ENCODE measurements around the gene MICAL2. TPM values are rescaled to one million over a fixed set of nuclear protein-coding genes. Genes with fewer than 3 reads are reported as not detected.

MICAL2 gene
- total RNA-seq, 4 donors from 2014 or later: 196 to 550 (median 237) TPM

GRCh38 chr11:12157241-12157661 lies 46.9 kb downstream of the MICAL2 start:
- 40 to 44% methylated on average over 1 of the region's 1 CpG for WGBS, 2 donors (ENCODE audit: low coverage in 1 of 2)
- no peaks in the 10 kb centered on the region for H3K9me3 ChIP-seq

GRCh38 chr11:12158909-12159308 lies 48.5 kb downstream of the MICAL2 start:
- H3K36me3 ChIP-seq: peaks cover 0 to 21% of the 10 kb centered on the region in 2 donors
- peak overlapping the region; percentile 84 to 93 (median 90) for H3K27ac ChIP-seq
- TF ChIP-seq CTCF (IDR thresholded peaks at IDR 0.05): no peak
- no peak for TF ChIP-seq POLR2AphosphoS5 (IDR thresholded peaks at IDR 0.05)
- TF ChIP-seq EP300 (IDR thresholded peaks at IDR 0.05): no peak
- TF ChIP-seq POLR2A (IDR thresholded peaks at IDR 0.05): no peak
- no peak for ATAC-seq
- no peaks in the 10 kb centered on the region for H3K27me3 ChIP-seq
- peaks cover 28 to 95% (median 50%) of the 10 kb centered on the region in 3 donors for H3K4me1 ChIP-seq
- H3K4me3 ChIP-seq: no peak overlapping the region
- WGBS, 2 donors (ENCODE audit: low coverage in 1 of 2): 40 to 66% methylated on average over 1 to 6 of the region's 7 CpGs
- H3K9me3 ChIP-seq: no peaks in the 10 kb centered on the region

More at GRCh38 chr11:12157241-12157661, 46.9 kb downstream of the MICAL2 start:
- Histone ChIP-seq H3K27ac (peak overlapping the region; percentile 44 to 93 (median 90)), H3K36me3 (peaks cover 0 to 23% of the 10 kb centered on the region in 2 donors), H3K4me3 (no peak overlapping the region), H3K27me3 (no peaks in the 10 kb centered on the region), H3K4me1 (peaks cover 22 to 81% (median 44%) of the 10 kb centered on the region in 3 donors)
- TF ChIP-seq POLR2A (IDR thresholded peaks at IDR 0.05): no peak
- no peak for TF ChIP-seq EP300 (IDR thresholded peaks at IDR 0.05)
- no peak for TF ChIP-seq CTCF (IDR thresholded peaks at IDR 0.05)
- peak; percentile 73 for TF ChIP-seq POLR2AphosphoS5 (IDR thresholded peaks at IDR 0.05)
- no peak for ATAC-seq

- H3K27ac ChIP-seq: peak overlapping the region; percentile 84 to 93 (median 90)
- peaks cover 33 to 95% (median 52%) of the 10 kb centered on the region in 3 donors for H3K4me1 ChIP-seq
- H3K36me3 ChIP-seq: peaks cover 0 to 15% of the 10 kb centered on the region in 2 donors
- peak; percentile 77 for ATAC-seq
- H3K4me3 ChIP-seq: no peak overlapping the region
- H3K27me3 ChIP-seq: no peaks in the 10 kb centered on the region
- TF ChIP-seq CTCF (IDR thresholded peaks at IDR 0.05): peak in 1 of 4 experiments; percentile 21
- TF ChIP-seq EP300 (IDR thresholded peaks at IDR 0.05): no peak
- TF ChIP-seq POLR2AphosphoS5 (IDR thresholded peaks at IDR 0.05): peak; percentile 69
- no peak for TF ChIP-seq POLR2A (IDR thresholded peaks at IDR 0.05)
- H3K9me3 ChIP-seq: no peaks in the 10 kb centered on the region
- 37 to 43% methylated on average over 3 to 5 of the region's 9 CpGs for WGBS, 2 donors (ENCODE audit: low coverage in 1 of 2)
These were observed 49.1 kb downstream of the MICAL2 start for GRCh38 chr11:12159351-12160099.

GRCh38 chr11:12160231-12160630 lies 49.8 kb downstream of the MICAL2 start:
- H3K4me3 ChIP-seq: no peak overlapping the region
- peaks cover 0 to 13% of the 10 kb centered on the region in 2 donors for H3K36me3 ChIP-seq
- H3K4me1 ChIP-seq: peaks cover 33 to 95% (median 52%) of the 10 kb centered on the region in 3 donors
- 84 to 91% methylated on average over 5 of the region's 6 CpGs for WGBS, 2 donors (ENCODE audit: low coverage in 1 of 2)
- peak overlapping the region; percentile 84 to 93 (median 90) for H3K27ac ChIP-seq
- TF ChIP-seq EP300 (IDR thresholded peaks at IDR 0.05) (no peak), CTCF (IDR thresholded peaks at IDR 0.05) (no peak), POLR2AphosphoS5 (IDR thresholded peaks at IDR 0.05) (no peak), POLR2A (IDR thresholded peaks at IDR 0.05) (no peak)
- no peaks in the 10 kb centered on the region for H3K27me3 ChIP-seq
- H3K9me3 ChIP-seq: no peaks in the 10 kb centered on the region
- ATAC-seq: no peak
